ENCODE measurements around the gene P2RY13. TPM values are rescaled to one million over a fixed set of nuclear protein-coding genes. Genes with fewer than 3 reads are reported as not detected.

P2RY13 gene
- total RNA-seq, 1 experiment from 2014 or later, result not detected

DNA sequence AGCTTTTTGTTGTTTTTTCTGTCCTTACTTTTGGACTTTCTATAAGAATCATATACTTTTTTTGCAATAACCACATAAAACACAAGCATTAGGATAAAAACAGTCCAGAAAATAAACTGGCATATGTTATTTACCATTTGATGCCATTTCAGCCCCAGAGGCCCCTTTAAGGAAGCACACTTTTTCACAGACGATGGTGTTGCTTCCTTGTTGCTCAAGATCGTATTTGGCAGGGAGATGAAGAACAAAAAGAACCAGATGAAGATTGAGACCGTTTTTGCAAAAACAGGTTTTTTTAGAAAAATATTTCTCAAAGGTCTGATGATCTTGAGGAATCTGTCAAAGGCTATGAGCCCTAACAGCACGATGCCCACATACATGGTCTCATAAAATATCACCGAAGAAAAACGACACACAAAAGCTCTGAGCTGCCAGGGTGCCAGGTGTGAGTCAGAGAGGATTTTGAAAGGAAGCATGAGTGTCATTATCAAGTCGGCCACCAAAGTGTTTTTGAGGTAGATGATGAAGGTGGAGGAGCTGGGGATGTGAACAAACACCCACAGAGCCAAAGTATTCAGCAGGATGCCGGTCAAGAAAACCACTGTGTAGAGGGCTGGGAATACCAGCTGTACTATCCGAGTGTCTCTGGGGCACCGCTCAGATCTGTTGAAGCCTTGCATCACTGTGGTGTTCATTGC is 902 bp downstream of the P2RY13 start (continued):
- TF ChIP-seq, protein P1, sequence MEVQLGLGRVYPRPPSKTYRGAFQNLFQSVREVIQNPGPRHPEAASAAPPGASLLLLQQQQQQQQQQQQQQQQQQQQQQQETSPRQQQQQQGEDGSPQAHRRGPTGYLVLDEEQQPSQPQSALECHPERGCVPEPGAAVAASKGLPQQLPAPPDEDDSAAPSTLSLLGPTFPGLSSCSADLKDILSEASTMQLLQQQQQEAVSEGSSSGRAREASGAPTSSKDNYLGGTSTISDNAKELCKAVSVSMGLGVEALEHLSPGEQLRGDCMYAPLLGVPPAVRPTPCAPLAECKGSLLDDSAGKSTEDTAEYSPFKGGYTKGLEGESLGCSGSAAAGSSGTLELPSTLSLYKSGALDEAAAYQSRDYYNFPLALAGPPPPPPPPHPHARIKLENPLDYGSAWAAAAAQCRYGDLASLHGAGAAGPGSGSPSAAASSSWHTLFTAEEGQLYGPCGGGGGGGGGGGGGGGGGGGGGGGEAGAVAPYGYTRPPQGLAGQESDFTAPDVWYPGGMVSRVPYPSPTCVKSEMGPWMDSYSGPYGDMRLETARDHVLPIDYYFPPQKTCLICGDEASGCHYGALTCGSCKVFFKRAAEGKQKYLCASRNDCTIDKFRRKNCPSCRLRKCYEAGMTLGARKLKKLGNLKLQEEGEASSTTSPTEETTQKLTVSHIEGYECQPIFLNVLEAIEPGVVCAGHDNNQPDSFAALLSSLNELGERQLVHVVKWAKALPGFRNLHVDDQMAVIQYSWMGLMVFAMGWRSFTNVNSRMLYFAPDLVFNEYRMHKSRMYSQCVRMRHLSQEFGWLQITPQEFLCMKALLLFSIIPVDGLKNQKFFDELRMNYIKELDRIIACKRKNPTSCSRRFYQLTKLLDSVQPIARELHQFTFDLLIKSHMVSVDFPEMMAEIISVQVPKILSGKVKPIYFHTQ (CRISPR knock-in tag; IDR thresholded peaks at IDR 0.05), result no peak
- TF ChIP-seq, protein P2, sequence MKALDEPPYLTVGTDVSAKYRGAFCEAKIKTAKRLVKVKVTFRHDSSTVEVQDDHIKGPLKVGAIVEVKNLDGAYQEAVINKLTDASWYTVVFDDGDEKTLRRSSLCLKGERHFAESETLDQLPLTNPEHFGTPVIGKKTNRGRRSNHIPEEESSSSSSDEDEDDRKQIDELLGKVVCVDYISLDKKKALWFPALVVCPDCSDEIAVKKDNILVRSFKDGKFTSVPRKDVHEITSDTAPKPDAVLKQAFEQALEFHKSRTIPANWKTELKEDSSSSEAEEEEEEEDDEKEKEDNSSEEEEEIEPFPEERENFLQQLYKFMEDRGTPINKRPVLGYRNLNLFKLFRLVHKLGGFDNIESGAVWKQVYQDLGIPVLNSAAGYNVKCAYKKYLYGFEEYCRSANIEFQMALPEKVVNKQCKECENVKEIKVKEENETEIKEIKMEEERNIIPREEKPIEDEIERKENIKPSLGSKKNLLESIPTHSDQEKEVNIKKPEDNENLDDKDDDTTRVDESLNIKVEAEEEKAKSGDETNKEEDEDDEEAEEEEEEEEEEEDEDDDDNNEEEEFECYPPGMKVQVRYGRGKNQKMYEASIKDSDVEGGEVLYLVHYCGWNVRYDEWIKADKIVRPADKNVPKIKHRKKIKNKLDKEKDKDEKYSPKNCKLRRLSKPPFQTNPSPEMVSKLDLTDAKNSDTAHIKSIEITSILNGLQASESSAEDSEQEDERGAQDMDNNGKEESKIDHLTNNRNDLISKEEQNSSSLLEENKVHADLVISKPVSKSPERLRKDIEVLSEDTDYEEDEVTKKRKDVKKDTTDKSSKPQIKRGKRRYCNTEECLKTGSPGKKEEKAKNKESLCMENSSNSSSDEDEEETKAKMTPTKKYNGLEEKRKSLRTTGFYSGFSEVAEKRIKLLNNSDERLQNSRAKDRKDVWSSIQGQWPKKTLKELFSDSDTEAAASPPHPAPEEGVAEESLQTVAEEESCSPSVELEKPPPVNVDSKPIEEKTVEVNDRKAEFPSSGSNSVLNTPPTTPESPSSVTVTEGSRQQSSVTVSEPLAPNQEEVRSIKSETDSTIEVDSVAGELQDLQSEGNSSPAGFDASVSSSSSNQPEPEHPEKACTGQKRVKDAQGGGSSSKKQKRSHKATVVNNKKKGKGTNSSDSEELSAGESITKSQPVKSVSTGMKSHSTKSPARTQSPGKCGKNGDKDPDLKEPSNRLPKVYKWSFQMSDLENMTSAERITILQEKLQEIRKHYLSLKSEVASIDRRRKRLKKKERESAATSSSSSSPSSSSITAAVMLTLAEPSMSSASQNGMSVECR (CRISPR knock-in tag; IDR thresholded peaks at IDR 0.05; ENCODE audit: borderline replicate concordance), result no peak

DNA sequence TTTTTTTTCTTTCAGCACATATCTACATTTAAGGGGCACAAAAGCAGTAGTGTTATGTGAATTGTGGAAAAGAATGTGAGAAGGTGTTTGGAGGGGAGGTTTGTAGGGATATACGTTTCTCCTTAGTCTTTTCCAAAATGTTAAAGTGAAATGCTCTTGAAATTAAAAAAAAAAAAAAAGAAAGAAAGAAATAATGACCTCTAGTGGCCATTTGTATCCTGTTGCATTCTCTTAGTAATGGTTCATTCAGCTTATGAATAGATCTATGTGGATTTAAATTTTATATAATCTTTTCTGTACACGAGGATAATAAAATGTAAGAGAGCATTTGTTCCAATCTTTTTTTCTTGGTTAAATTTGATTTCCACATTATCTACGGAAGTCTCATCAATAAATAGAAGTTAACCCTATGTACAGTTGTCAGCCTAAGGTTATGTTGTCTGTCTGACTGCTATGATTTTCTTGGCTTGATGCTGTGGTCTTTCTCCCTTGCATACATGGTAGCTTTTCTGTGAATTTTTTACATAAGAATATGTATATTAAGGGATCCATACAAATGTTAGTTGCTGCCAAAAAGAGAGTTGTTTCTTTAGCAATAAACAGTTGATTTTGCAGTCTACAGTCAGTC is 1.7 kb downstream of the P2RY13 start:
- no peaks in the 10 kb centered on the region for H3K27me3 Mint-ChIP-seq (ENCODE audit: low read depth)
- ChIA-PET CTCF (interaction anchor here (0.7 to 1.7 kb wide), 16 partner anchors 9 to 540 kb away, joined by 3 to 7 read pairs (median 3); partner anchors contain the start of gene GPR87), POLR2A (interaction anchor here (0.6 kb wide), 1 partner anchor 66 kb away, joined by 3 read pairs; no protein-coding TSS in a partner anchor)
- DNase-seq (ENCODE audit: low spot score), result no peak
- H3K4me1 Mint-ChIP-seq, result peaks cover 7% of the 10 kb centered on the region
- TF ChIP-seq, protein P3, sequence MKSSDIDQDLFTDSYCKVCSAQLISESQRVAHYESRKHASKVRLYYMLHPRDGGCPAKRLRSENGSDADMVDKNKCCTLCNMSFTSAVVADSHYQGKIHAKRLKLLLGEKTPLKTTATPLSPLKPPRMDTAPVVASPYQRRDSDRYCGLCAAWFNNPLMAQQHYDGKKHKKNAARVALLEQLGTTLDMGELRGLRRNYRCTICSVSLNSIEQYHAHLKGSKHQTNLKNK (CRISPR knock-in tag; IDR thresholded peaks at IDR 0.05), result no peak
- TF ChIP-seq, protein P4, sequence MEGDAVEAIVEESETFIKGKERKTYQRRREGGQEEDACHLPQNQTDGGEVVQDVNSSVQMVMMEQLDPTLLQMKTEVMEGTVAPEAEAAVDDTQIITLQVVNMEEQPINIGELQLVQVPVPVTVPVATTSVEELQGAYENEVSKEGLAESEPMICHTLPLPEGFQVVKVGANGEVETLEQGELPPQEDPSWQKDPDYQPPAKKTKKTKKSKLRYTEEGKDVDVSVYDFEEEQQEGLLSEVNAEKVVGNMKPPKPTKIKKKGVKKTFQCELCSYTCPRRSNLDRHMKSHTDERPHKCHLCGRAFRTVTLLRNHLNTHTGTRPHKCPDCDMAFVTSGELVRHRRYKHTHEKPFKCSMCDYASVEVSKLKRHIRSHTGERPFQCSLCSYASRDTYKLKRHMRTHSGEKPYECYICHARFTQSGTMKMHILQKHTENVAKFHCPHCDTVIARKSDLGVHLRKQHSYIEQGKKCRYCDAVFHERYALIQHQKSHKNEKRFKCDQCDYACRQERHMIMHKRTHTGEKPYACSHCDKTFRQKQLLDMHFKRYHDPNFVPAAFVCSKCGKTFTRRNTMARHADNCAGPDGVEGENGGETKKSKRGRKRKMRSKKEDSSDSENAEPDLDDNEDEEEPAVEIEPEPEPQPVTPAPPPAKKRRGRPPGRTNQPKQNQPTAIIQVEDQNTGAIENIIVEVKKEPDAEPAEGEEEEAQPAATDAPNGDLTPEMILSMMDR (IDR thresholded peaks at IDR 0.05), result peak; percentile 41; the same call in 1 of the 2 replicates
- TF ChIP-seq NFATC4 (CRISPR knock-in tag; IDR thresholded peaks at IDR 0.05), result no peak
- H3K36me3 Mint-ChIP-seq, result no peaks in the 10 kb centered on the region
- H3K9me3 Mint-ChIP-seq, result no peaks in the 10 kb centered on the region; the same call in 1 of the 2 replicates
- no peak overlapping the region for H3K4me3 Mint-ChIP-seq
- H3K27ac Mint-ChIP-seq, result no peak overlapping the region
- peak; percentile 34 for ATAC-seq

DNA sequence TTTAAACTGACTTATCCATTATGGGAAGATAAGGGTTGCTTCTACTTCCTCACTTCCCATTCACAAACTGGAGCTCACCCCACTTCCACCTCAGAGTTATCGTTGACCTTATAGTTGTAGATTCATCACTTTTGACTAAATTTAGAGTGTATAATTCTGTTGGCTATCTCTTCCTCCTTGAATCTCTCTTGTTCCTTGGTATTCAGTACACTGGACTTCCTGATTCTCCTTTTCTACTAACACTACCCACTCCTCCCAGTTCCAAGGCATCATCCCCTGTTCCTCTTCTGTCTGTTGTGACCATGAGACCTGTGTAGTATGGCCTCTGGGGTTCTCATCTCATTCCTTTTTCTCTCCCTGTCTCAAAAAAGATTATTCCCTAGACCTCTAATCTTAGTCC is 6.8 kb downstream of the P2RY13 start:
- CTCF ChIA-PET, result no interaction called here
- TF ChIP-seq ZNF138 (CRISPR knock-in tag; conservative IDR thresholded peaks at IDR 0.05) (no peak), ZNF671 (CRISPR knock-in tag; IDR thresholded peaks at IDR 0.05) (no peak), ZNF423 (CRISPR knock-in tag; IDR thresholded peaks at IDR 0.05) (no peak), GRHL2 (CRISPR knock-in tag; IDR thresholded peaks at IDR 0.05; ENCODE audit: insufficient replicate concordance, severe bottlenecking) (no peak), CREM (CRISPR knock-in tag; IDR thresholded peaks at IDR 0.05) (no peak)
- TF ChIP-seq, protein P1 (CRISPR knock-in tag; IDR thresholded peaks at IDR 0.05), result no peak
- TF ChIP-seq, protein P5, sequence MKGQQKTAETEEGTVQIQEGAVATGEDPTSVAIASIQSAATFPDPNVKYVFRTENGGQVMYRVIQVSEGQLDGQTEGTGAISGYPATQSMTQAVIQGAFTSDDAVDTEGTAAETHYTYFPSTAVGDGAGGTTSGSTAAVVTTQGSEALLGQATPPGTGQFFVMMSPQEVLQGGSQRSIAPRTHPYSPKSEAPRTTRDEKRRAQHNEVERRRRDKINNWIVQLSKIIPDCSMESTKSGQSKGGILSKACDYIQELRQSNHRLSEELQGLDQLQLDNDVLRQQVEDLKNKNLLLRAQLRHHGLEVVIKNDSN (CRISPR knock-in tag; IDR thresholded peaks at IDR 0.05), result no peak
- TF ChIP-seq, protein P6, sequence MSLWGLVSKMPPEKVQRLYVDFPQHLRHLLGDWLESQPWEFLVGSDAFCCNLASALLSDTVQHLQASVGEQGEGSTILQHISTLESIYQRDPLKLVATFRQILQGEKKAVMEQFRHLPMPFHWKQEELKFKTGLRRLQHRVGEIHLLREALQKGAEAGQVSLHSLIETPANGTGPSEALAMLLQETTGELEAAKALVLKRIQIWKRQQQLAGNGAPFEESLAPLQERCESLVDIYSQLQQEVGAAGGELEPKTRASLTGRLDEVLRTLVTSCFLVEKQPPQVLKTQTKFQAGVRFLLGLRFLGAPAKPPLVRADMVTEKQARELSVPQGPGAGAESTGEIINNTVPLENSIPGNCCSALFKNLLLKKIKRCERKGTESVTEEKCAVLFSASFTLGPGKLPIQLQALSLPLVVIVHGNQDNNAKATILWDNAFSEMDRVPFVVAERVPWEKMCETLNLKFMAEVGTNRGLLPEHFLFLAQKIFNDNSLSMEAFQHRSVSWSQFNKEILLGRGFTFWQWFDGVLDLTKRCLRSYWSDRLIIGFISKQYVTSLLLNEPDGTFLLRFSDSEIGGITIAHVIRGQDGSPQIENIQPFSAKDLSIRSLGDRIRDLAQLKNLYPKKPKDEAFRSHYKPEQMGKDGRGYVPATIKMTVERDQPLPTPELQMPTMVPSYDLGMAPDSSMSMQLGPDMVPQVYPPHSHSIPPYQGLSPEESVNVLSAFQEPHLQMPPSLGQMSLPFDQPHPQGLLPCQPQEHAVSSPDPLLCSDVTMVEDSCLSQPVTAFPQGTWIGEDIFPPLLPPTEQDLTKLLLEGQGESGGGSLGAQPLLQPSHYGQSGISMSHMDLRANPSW (CRISPR knock-in tag; conservative IDR thresholded peaks at IDR 0.05; ENCODE audit: low read depth), result no peak

More for the DNA sequence above, 6.8 kb downstream of the P2RY13 start:
- no peaks in the 10 kb centered on the region for H3K27me3 Mint-ChIP-seq (ENCODE audit: low read depth)
- DNase-seq (ENCODE audit: low spot score), result no peak
- H3K4me1 Mint-ChIP-seq, result peaks cover 15% of the 10 kb centered on the region
- ATAC-seq, result no peak
- POLR2A ChIA-PET, result no interaction called here
- H3K27ac Mint-ChIP-seq, result no peak overlapping the region
- no peak overlapping the region for H3K4me3 Mint-ChIP-seq
- no peaks in the 10 kb centered on the region for H3K36me3 Mint-ChIP-seq
- H3K9me3 Mint-ChIP-seq, result no peaks in the 10 kb centered on the region; the same call in 1 of the 2 replicates
